HG03280 (cell line): ENCODE data around the gene KCNS1.

ENCODE experiments used
- ATAC-seq: cut with Tn5 transposase; IDR thresholded peaks from one replicate; pipeline ENCODE4 v1.9.1; 2021; ENCODE audit warnings: mild to moderate bottlenecking, moderate library complexity; ENCODE audit not compliant: unreplicated experiment

KCNS1 gene

GRCh38 chr20:45052698-45053429 is 48.1 kb downstream of the KCNS1 start:
- ATAC-seq, result no peak

GRCh38 chr20:45051204-45052060 is 49.5 kb downstream of the KCNS1 start:
- no peak for ATAC-seq

- ATAC-seq, result no peak
Observed at GRCh38 chr20:45049904-45050471, 50.9 kb downstream of the KCNS1 start.

- ATAC-seq, result no peak
Observed at GRCh38 chr20:45049438-45049837, 51.5 kb downstream of the KCNS1 start.

GRCh38 chr20:45047581-45048119 is 53.3 kb downstream of the KCNS1 start:
- no peak for ATAC-seq

GRCh38 chr20:45044601-45045000 is 56.3 kb downstream of the KCNS1 start:
- ATAC-seq, result no peak

- ATAC-seq, result no peak
Observed at GRCh38 chr20:45044084-45044573, 56.8 kb downstream of the KCNS1 start.

- ATAC-seq, result no peak
Observed at GRCh38 chr20:45042978-45043377, 57.9 kb downstream of the KCNS1 start.
